IgD-negative memory B cell (primary cell): ENCODE measurements around the gene SMIM9. TPM values are rescaled to one million over a fixed set of nuclear protein-coding genes. Genes with fewer than 3 reads are reported as not detected.

ENCODE experiments used
- H3K27ac Mint-ChIP-seq, 3 donors: one replicate each; pipeline ENCODE4 v1.8.0; 2020 to 2022; ENCODE audit warnings: mild to moderate bottlenecking in 3 of 3, mixed read lengths in 3 of 3, moderate library complexity in 1 of 3
- H3K27me3 Mint-ChIP-seq: one replicate; pipeline ENCODE4 v1.8.0; 2021; ENCODE audit warnings: mixed read lengths
- H3K36me3 Mint-ChIP-seq: one replicate; pipeline ENCODE4 v1.8.0; 2020; ENCODE audit warnings: mild to moderate bottlenecking, mixed read lengths
- H3K4me1 Mint-ChIP-seq, 3 donors: one replicate each; pipeline ENCODE4 v1.8.0; 2020 to 2022; ENCODE audit warnings: mixed read lengths in 3 of 3, mild to moderate bottlenecking in 1 of 3
- H3K4me3 Mint-ChIP-seq, 4 donors: one replicate each; pipeline ENCODE4 v1.8.0; 2020 to 2022; ENCODE audit warnings: mild to moderate bottlenecking in 4 of 4, mixed read lengths in 4 of 4, moderate library complexity in 3 of 4
- H3K9me3 Mint-ChIP-seq, 3 donors: one replicate each; pipeline ENCODE4 v1.8.0; 2020 to 2021; ENCODE audit warnings: mixed read lengths in 3 of 3, mild to moderate bottlenecking in 1 of 3
- polyA plus RNA-seq: library from polyadenylated mRNA; unstranded; fragments of 300-500 nt; fragmentation: Illumina TruSeq; gene quantifications from one replicate; pipeline ENCODE4 v1.2.3, GENCODE V29; 2021

Gene SMIM9
- polyA plus RNA-seq, 1 donor from 2014 or later, result not detected

DNA sequence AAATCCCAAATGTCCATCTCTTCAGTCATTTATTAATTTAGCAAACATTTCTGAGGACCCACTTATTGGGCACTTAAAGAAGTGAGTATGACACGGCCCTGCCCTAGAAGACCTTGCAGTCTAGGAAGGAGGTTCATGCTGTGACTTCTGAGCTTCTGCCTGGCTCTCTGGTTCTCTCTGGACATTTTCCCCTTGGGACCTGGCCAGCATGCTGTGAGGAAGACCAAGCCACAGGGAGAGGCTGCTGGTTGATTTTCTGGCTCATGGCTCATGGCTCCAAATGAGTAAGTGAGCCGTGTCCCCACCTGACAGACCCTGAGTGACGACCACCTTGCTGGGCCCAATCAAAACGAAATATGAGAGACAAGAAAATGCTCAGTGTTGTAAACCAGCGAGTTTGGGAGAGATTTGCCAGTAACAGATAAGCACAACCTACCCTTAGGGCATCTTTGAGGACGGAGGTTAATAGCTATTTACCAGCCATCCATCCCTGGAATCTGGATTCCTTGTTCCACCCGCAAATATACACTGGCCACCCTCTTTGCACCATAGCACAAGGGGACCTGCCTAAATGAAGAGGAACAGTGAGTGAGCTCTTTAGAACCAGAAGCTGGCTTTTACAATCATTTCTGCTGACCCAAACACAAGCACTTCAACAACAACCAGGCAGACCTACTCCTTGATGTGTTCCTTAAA, 30.1 kb downstream of the SMIM9 start:
- Mint-ChIP-seq H3K9me3 (peaks cover 0 to 5% (median 2%) of the 10 kb centered on the region in 3 donors), H3K27ac (peak overlapping the region in 1 of 3 donors; percentile 76), H3K27me3 (peaks cover 3% of the 10 kb centered on the region), H3K4me1 (peaks cover 0 to 10% (median 8%) of the 10 kb centered on the region in 3 donors), H3K36me3 (peaks cover 2% of the 10 kb centered on the region), H3K4me3 (peak overlapping the region; percentile 62 to 91 (median 80))

DNA sequence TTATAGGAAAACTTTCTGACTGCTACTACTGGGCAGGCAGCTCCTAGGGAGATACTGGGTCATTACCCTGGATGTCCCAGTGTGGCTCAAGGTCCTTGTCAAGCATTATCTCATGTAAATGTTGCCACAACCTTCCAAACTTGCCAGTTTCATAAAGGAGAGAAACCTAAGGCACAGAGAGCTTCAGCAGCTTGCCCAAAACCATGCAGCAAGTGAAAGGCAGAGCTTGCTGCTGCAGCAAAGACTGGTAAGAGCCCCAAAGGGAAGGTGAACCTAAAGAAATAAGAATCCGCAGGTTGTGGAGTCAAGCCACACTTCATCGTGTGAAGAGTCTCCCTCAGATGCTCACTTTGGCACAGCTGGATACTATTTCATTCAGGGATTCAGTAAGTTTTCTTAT, 31.5 kb downstream of the SMIM9 start:
- H3K4me3 Mint-ChIP-seq, result no peak overlapping the region
- peaks cover 3% of the 10 kb centered on the region for H3K27me3 Mint-ChIP-seq
- H3K27ac Mint-ChIP-seq, result no peak overlapping the region
- peaks cover 2% of the 10 kb centered on the region for H3K36me3 Mint-ChIP-seq
- peaks cover 0 to 5% (median 2%) of the 10 kb centered on the region in 3 donors for H3K9me3 Mint-ChIP-seq
- H3K4me1 Mint-ChIP-seq, result peaks cover 0 to 10% (median 8%) of the 10 kb centered on the region in 3 donors

- peaks cover 2% of the 10 kb centered on the region for H3K36me3 Mint-ChIP-seq
- H3K9me3 Mint-ChIP-seq, result no peaks in the 10 kb centered on the region
- peaks cover under 1% of the 10 kb centered on the region for H3K27me3 Mint-ChIP-seq
- H3K27ac Mint-ChIP-seq, result no peak overlapping the region
- peaks cover 5 to 12% (median 9%) of the 10 kb centered on the region in 3 donors for H3K4me1 Mint-ChIP-seq
- no peak overlapping the region for H3K4me3 Mint-ChIP-seq
These were observed 33.8 kb downstream of the SMIM9 start for GRCh38 chrX:154800478-154801210.

- no peaks in the 10 kb centered on the region for H3K9me3 Mint-ChIP-seq
- H3K36me3 Mint-ChIP-seq, result peaks cover 2% of the 10 kb centered on the region
- peaks cover 5 to 12% (median 9%) of the 10 kb centered on the region in 3 donors for H3K4me1 Mint-ChIP-seq
These were observed 34.7 kb downstream of the SMIM9 start for GRCh38 chrX:154799556-154800348.

DNA sequence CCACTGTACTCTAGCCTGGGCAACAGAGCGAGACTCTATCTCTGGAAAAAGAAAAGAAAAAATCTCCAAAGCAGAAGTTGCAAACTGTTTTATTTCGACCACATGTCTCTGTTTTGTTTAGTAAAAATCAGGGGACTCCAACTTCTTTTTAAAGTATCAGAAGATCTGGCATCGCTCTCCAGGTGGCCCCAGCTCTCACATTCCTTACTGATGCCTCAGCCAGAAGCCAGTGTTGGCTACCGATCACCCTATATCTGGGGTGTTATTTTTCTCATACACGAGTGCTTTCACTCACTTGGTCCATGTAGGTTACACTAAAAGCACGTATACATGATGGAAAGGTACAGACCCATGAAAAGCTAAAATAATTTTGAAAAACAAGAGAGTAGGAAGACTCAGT, 37.5 kb downstream of the SMIM9 start:
- Mint-ChIP-seq H3K27me3 (no peaks in the 10 kb centered on the region), H3K27ac (no peak overlapping the region), H3K4me3 (no peak overlapping the region), H3K9me3 (no peaks in the 10 kb centered on the region), H3K4me1 (peaks cover 5 to 8% (median 5%) of the 10 kb centered on the region in 3 donors), H3K36me3 (peaks cover 2% of the 10 kb centered on the region)

More at GRCh38 chrX:154799556-154800348, 34.7 kb downstream of the SMIM9 start:
- H3K27ac Mint-ChIP-seq, result no peak overlapping the region
- H3K27me3 Mint-ChIP-seq, result no peaks in the 10 kb centered on the region
- H3K4me3 Mint-ChIP-seq, result no peak overlapping the region

GRCh38 chrX:154795016-154795415, 39.4 kb downstream of the SMIM9 start:
- H3K4me3 Mint-ChIP-seq, result no peak overlapping the region
- H3K27ac Mint-ChIP-seq, result no peak overlapping the region
- peaks cover 1% of the 10 kb centered on the region for H3K36me3 Mint-ChIP-seq
- no peaks in the 10 kb centered on the region for H3K27me3 Mint-ChIP-seq
- H3K4me1 Mint-ChIP-seq, result peaks cover 1 to 5% (median 5%) of the 10 kb centered on the region in 3 donors
- H3K9me3 Mint-ChIP-seq, result no peaks in the 10 kb centered on the region

DNA sequence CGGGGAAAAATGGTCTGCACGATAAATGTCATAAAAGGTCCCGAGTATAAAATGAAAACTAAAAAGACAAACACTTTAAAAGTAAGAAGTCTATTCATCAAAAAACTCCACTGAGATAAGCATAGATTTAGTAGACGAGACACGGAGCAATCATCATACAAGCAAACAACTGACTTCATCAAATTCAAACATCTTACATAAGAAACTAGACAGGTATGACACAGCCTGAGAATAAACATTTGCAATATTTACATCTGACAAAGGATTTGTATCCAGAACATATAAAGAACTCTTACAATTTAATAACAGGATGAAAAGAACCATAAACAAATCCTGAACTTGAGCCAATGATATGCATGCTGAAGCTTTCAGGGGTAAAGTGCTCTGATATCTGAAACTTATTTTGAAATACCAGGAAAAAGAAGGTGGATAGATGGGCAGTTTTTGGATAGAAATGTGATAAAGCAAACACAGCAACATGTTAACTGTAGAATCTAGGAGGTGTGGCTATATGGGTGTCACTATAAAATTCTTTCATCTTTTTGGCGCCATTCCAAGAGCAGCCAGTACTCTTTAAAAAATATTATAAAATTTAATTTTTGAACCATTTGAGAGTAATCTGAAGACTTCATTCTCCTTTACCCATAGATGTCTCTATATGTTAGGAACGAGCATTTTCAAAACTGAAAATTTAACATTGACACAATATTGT, 41.2 kb downstream of the SMIM9 start:
- Mint-ChIP-seq H3K36me3 (no peaks in the 10 kb centered on the region), H3K27ac (no peak overlapping the region), H3K4me1 (peaks cover 1 to 5% (median 3%) of the 10 kb centered on the region in 3 donors), H3K4me3 (no peak overlapping the region), H3K27me3 (no peaks in the 10 kb centered on the region), H3K9me3 (no peaks in the 10 kb centered on the region)

DNA sequence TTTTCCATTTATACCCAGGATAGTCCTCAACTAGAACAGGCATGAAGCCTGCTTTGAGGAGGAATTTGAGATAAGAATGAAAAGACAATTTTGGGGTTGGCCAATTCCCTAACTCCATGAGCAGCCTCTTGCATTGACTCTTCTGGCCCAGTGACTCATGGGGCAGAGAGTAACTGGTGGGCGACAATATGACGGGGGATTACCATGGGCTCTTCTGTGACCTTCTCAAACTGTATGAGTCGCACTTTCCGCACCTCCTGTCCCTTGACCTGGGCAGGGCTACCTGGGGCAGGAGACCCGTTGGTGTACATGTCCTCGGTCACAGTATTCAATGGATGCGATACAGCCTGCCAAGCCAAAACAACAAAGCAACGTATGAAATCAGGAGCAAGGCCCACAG, 42.5 kb downstream of the SMIM9 start:
- Mint-ChIP-seq H3K9me3 (no peaks in the 10 kb centered on the region), H3K27ac (no peak overlapping the region), H3K27me3 (no peaks in the 10 kb centered on the region), H3K4me3 (no peak overlapping the region), H3K4me1 (peaks cover 0 to 3% (median under 1%) of the 10 kb centered on the region in 3 donors), H3K36me3 (no peaks in the 10 kb centered on the region)

DNA sequence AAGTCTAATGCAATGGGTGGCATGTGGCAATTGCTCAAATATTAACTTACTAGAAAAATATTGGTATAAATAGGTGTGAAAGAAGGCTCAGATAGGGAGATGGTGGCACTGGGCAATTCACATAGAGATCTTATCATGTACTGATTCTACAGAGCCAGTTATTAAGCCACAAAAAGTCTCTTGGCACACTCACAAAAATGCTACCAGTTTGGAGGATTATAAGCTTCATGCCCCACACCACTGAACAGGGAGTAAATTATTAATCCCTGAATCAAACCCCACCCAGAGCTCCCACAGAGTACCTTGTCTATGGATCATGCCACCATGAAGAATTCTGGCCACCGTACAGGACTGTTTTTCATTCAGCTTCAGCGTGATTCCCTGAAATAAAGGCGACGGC, 43.0 kb downstream of the SMIM9 start:
- Mint-ChIP-seq H3K9me3 (no peaks in the 10 kb centered on the region), H3K4me3 (no peak overlapping the region), H3K4me1 (no peaks in the 10 kb centered on the region), H3K27me3 (no peaks in the 10 kb centered on the region), H3K27ac (no peak overlapping the region), H3K36me3 (no peaks in the 10 kb centered on the region)

DNA sequence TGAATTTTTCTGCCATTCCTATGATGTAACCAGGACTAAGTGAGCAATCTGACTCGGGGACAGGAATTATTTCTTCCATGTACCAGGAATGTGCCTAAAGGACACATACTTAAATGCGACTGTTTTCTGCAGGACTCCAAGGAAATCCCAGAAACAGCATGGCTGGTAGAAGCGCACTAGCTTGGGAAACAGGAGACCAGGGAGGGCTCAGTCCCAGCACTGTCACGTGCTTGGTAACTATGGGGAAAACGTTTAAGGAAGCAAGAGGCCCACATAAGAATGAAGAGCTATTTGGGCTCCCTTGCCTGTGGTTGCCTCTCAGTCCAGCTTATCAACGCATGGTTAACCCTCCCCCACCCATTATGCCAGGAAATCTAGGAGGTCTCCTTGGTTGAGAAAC, 48.7 kb downstream of the SMIM9 start:
- Mint-ChIP-seq H3K36me3 (no peaks in the 10 kb centered on the region), H3K27me3 (no peaks in the 10 kb centered on the region), H3K9me3 (no peaks in the 10 kb centered on the region), H3K4me1 (peaks cover 0 to 3% (median 0%) of the 10 kb centered on the region in 3 donors), H3K27ac (no peak overlapping the region), H3K4me3 (no peak overlapping the region)

GRCh38 chrX:154784149-154784995, 50.1 kb downstream of the SMIM9 start:
- peak overlapping the region in 2 of 4 donors; percentile 41 to 63 for H3K4me3 Mint-ChIP-seq
- no peak overlapping the region for H3K27ac Mint-ChIP-seq
- H3K36me3 Mint-ChIP-seq, result no peaks in the 10 kb centered on the region
- peaks cover 0 to 3% (median 0%) of the 10 kb centered on the region in 3 donors for H3K4me1 Mint-ChIP-seq
- H3K27me3 Mint-ChIP-seq, result no peaks in the 10 kb centered on the region
- no peaks in the 10 kb centered on the region for H3K9me3 Mint-ChIP-seq

GRCh38 chrX:154780968-154781367, 53.5 kb downstream of the SMIM9 start:
- H3K27me3 Mint-ChIP-seq, result no peaks in the 10 kb centered on the region
- peaks cover 2% of the 10 kb centered on the region for H3K36me3 Mint-ChIP-seq
- H3K4me3 Mint-ChIP-seq, result no peak overlapping the region
- peaks cover 0 to 3% (median 0%) of the 10 kb centered on the region in 3 donors for H3K4me1 Mint-ChIP-seq
- H3K9me3 Mint-ChIP-seq, result no peaks in the 10 kb centered on the region
- H3K27ac Mint-ChIP-seq, result no peak overlapping the region

GRCh38 chrX:154779261-154779660, 55.2 kb downstream of the SMIM9 start:
- Mint-ChIP-seq H3K4me1 (peaks cover 0 to 3% (median 0%) of the 10 kb centered on the region in 3 donors), H3K27ac (peak overlapping the region in 1 of 3 donors; percentile 16), H3K9me3 (no peaks in the 10 kb centered on the region), H3K4me3 (no peak overlapping the region), H3K36me3 (peaks cover 2% of the 10 kb centered on the region), H3K27me3 (peaks cover 1% of the 10 kb centered on the region)

- Mint-ChIP-seq H3K27me3 (peaks cover 1% of the 10 kb centered on the region), H3K27ac (no peak overlapping the region), H3K9me3 (peaks cover 0 to 2% (median 1%) of the 10 kb centered on the region in 3 donors), H3K4me3 (no peak overlapping the region), H3K36me3 (peaks cover 3% of the 10 kb centered on the region), H3K4me1 (peaks cover 0 to 1% (median 0%) of the 10 kb centered on the region in 3 donors)
These were observed 57.7 kb downstream of the SMIM9 start for GRCh38 chrX:154776753-154777152.
